GM18498 (cell line): Measurements from ENCODE around the gene RRAD.
"Not testable (repeated sequence)": the region's sequence is repeated elsewhere in the genome, so short reads cannot be mapped to it uniquely, and the experiment has no call there.

Source experiments
- ATAC-seq: cut with Tn5 transposase; IDR thresholded peaks from one replicate; pipeline ENCODE4 v1.9.1; 2021; ENCODE audit warnings: mild to moderate bottlenecking, moderate library complexity; ENCODE audit not compliant: unreplicated experiment

RRAD gene

DNA sequence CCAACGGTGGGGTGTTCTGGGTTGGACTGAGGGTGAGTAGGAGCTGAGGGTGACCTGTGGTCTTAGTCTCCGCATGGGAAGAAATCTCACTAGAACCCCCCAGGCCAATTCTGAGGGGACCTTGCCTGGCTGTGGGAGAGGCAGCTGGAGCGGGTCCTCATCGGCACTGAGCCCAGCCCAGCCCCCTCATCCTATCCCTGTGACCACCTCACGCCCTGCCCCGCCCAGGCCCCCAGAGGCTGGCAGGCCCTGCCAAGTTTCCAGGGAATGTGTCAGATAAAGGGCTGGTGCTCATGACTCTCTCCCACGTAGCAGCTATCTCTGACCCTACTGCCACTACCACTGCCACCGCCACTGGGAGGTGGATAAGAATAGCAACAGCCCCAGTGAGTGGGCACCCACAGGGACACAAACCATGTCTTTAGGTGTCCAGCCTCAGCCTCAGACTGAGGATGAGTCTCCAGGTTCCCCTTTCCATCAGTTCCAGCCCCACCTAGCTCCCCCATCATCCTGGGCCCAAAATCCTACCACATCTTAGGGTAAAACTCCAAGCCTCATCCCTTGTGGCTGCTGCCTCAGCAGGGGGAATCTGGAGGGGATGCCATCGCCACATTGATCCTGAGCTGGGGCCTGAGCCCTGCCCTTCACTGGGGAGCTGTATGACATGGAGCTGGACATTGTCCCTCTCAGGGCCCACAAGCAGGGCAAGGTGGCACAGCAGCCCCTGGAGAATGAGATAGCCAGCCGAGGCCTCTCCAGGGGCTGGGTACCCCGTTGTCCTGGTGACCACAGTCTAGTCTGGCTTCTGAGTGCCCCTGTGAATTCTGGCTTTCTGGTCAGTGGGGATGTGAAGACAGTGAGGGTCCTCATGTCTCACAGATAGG, 21.5 kb downstream of the RRAD start:
- no peak for ATAC-seq

DNA sequence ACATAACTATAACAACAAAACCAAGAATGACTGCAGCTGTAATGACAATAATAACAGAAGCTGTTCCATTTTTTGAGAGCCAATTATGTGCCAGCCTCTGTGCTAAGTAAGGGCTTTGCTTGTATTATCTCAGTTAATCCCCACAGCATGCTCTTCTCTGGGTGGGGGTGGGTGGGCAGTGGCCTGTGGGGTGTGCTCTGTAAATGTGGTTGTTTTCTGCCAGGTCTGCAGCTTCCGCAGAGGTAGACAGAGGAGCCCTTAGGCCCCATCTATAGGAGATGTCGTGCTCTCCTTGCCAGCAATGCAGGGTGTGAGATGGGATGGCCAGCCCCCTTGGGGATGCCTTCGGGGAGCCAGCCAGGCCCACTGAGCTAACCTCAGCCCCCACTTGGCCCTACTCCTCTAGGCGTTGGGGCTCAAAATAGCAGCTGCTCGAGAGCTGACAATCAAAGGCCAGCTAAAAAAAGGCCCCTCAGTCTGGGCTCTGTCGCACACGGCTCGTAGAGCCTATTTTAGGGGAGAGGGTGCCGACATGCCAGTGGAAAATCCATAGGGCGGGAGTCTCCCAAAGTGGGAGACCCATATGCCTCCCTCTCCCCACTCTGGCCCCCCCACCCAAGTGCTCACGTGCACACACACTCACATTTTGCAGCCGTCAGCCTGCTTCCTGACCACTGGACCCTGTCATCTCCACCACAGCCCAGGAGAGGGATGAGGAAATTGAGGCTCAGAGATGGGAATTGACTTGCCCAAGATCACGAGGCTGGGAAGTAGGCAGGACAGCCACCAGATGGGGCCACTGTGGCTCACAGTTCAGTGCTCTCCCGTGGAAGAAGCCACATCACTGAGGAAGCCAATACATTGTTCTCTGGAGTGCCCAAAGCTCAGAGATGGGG, 22.4 kb downstream of the RRAD start:
- ATAC-seq, result no peak

DNA sequence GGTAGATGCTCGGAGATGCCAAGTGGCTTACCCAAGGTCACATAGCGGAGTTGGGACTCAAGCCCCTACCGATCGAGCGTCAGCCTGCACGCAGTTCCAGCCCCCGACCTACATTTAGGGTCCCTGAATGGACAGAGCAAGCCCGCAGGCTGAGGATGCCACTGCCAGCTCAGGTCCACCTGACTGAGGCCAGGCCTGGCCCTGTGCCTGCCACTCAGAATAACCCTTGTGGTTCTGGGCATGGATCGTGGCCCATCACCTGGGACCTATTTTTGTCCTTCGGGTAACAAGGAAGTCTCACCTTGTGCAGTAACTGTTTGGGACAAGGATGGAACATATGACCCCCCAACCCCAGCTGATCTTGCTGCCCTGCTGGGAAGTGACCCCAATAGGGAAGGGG, 23.7 kb downstream of the RRAD start:
- ATAC-seq, result no peak

DNA sequence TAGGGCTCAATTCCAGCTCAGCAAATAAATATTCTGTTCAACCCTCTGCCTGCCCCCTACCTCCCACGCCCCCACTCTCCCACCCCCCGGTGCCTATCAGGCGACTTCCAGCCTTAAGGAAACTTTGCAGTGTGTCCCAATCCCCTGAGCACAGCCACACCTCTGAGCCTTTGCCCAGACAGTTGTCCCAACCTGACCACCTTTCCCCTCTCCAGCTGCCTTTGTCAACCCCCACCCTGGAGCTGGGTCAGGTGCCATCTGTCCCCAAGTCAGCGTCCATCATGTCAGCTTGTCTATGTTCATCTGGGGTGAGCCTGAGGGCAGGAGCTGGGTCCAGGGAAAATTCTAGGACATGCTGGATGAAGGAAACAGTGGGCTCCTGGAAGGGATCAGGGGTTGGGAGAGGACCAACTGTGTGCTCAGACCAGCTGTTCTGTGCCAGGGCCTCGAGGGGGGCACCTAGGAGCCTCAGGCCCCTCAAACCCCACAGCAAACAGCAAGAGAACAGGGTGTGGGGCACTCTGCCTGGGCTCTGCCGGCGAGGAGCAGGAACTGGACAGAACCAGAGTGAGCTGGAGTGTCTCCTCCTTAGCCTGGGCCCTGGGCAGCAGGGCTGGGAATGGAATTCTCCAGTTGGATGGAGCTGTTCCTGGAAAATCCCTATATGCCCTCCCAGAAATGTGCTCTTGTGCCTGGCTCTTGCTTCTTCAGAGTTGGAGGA, 24.5 kb downstream of the RRAD start:
- ATAC-seq, result no peak

DNA sequence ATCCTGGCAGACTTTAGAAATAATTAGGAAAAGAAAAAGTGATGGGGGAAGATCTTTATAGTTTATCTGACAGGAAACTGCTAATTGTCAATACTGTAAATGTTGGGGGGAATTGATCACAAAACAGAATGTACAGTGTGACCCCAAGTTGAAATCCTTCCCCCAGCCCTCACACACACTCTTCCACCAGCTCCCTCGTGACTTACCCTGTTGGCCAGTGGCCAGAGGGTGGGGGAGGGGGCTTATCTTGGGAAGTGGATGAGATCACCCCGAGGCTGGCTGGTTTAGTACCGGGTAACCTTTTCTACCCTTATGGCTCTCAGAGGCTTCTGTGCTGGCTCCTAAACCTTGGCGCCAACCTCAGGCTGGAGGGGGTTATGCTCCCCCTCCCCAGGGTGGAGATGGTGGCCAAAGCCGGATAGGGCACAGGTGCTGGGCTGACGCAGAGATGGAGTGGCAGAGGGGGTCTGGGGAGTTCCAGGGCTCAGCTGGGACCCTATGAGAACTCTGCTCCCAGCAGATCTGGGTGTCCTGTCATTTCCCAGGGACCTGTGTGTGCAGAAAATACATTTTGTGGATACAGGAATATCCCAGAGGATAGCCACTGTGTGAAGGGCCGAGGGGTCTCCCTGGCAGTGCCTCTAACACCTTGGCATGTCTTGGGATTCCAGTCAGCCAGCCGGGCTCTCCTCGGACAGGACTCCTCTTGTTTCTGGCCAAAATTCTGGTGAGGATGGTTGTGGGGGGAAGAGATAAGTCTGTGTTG, 25.2 kb downstream of the RRAD start:
- ATAC-seq, result no peak

DNA sequence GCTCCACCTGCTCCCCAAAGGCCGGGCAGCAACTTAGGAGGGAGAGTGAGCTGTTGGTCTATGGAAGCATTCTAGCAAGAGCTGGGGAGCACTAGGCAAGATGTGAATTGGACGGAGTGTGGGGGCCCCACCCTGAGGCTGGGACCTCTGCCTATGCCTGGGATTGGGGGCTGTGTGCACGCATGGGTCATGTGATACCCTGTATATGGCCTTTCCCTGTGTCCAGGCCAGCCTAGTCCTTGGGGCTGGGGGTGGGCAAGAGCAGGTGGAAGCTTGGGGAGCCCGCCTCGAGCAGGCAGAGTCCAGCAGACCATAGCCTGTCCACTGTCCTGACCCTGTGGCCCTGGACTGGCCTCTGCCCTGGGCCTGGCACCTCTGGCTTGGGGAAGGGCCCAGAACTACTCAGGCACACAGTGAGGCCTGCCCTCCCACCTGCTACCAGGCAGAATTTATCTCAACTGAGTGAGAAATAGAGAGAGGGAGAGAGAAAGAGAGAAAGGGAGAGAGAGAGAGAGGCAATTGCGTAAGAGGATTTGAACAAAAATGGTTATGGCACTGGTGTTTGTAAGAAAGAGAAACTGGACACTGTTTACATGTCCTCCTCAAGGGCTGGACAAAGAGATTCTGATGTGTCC, 25.9 kb downstream of the RRAD start:
- ATAC-seq, result no peak

DNA sequence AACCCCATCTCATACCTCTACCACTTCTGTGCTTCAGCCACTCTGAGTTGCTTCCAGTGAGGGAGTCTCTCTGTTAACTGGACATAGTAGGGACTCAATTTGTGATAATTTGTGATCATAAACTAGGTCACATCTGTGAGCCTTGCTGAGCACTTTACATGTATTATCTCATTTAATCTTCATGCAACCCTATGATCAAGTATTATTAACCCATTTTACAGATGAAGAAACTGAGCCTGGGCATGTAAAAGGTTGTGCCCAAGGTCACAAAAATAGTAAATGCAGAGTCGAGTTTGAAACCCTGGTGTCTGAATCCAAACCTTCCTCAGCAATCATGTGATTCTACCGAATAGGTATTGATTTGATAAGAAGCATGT, 26.4 kb downstream of the RRAD start:
- no peak for ATAC-seq

DNA sequence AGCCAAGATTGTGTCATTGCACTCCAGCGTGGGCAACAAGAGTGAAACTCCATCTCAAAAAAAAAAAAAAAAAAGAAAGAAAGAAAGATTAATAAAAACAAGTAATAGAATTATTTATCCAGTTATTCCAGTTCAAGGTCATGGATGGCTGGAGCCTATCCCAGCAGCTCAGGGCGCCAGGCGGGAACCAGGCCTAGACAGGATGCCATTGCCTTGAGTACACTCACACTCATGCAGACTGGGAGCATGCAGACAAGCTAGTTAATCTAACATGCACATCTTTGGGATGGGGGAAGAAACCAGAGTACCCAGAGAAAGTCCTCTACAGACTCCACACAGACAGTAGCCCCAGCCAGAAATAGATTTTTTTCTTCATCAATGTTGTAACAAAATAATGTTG, 27.1 kb downstream of the RRAD start:
- ATAC-seq, result no peak

DNA sequence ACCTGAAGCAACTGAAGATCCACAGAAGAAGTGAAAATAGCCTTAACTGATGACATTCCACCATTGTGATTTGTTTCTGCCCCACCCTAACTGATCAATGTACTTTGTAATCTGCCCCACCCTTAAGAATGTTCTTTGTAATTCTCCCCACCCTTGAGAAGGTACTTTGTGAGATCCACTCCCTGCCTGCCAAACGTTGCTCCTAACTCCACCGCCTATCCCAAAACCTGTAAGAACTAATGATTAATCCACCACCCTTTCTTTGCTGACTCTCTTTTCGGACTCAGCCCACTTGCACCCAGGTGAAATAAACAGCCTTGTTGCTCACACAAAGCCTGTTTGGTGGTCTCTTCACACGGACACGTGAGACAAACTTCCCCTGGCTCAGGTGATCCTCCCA, 28.7 kb downstream of the RRAD start:
- ATAC-seq, result not testable (repeated sequence)

DNA sequence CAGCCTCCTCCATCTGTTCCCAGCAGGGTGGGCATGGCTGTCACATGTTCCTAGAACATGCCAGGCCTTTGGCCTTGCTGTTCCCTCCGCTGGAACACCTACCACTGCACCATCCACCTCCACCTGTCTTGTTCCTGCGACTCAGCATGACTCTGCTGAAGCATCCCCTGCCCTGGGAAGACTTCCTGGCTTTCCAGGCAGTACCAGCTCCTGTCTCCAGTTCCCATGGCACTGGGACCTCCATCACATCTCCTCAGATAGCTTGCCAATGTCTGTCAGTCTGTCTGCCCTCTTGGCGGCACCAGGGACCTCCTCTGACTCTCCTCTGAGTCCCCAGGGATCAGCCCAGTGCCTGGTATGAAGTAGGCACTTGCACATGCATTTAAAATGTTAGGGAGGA, 29.3 kb downstream of the RRAD start:
- no peak for ATAC-seq

DNA sequence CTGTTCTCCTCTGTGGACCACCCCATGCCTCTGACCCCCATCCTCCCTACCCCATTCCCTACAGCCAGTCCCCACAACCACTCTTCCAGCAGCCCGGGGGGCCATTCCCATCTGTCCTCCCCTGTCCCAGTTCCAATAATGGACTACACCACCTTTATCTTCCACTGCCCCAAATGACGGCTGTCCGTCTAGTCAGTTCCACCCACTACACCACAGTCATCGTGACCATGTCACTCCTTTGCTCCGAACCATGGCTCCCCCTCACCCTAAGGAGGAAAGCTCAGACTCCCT, 29.7 kb downstream of the RRAD start:
- no peak for ATAC-seq

DNA sequence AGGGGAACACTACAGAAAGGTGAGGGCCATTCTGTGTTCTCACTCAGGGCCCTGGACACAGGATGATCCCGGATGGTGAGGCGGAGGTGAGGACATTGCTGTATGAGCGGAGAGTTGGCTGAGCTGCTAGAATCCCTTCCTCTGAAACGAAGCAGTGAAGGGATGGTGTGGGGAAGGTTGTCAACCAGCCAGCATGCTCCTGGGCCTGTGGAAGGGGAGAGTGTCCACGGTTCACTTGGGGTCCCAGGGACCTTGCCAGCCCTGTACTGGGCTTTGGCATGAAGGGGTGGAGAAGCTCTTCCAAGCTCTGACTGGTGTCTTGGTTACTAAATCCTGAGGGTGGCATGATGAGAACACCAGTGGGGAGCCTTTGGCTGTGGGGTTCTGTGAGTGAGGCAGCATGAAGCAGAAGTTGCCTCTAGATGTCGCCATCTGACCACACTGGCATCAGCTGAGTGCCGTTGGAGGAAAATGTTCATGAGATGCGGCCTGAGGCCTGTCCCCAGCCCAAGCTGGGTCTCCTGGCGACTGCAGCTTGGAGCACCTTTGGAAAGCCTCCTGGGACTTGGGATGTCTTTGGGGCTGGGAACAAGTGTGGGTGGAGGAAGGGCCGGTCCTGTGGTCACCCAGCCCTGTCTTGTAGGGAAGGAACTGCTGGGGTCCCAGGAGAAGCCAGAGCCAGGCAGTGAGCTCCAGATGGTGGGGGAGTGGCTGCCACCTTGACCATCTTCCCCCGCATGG, 30.2 kb downstream of the RRAD start:
- no peak for ATAC-seq

DNA sequence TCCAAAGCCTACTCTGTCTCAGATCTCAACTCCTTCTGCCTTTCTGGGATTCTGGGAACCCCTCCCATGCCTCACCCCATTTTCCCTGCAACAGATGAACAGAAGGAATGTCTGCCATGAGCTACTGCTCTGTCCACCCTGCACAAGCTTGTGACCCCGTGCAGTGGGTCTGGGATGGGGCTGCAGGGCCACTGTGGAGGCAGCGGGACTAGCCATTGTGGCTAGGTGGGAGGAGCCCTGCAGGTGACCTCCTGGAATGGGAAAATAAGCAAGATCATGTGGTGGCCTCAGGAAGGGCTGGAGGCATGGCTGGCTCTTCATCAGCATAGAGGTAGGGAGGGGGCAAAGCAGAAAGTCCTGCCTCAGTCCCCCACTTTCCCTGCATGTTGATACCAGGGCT, 31.3 kb downstream of the RRAD start:
- ATAC-seq, result no peak

DNA sequence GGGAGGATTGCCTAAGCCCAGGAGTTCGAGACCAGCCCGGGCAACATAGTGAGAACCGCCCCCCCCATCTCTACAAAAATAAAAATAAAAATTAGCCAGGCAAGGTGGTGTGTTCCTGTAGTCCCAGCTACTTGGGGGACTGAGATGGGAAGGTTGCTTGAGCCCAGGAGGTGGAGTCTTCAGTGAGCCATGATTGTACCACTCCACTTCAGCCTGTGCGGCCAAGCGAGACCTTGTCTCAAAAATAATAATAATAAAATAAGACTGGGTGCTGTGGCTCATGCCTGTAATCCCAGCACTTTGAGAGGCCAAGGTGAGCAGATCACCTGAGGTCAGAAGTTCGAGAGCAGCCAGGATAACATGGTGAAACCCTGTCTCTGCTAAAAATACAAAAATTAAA, 33.5 kb downstream of the RRAD start:
- no peak for ATAC-seq

DNA sequence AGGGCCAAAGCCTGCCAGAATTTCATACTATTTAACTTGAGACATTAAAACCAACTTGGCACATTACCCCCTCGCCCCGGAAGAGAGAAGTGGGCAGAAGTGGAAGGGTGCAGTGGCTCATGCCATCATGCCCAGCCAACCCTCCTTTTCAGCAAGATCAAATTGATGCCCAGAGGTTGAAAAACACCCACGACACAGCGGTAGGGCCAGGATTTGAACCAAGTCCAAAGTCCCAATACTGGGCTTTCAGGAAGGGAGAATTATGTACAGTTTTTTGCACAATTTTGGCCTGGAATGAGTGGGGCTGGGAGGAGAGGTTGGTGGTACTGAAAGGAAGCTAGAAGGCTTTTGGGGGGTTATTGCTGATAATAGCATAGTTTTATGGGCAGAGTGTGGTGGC, 34.0 kb downstream of the RRAD start:
- no peak for ATAC-seq

DNA sequence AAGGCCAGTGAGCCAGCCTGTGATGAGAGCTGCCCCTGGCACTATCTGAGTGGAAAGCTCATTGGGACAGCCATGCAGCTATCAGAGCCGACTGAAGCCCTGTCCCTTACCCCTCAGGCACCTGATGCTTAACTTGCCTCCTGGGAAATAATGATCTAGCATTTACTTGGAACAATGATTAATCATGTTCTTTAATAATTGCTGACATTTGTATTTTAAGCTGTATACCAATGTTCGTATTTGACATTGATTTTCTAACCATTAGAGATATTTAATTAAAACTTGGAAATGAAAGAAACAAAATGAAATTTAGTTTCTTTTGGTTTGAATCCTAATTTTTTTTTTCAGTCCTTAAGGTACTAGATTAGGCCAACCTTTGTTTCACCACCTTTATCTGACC, 34.5 kb downstream of the RRAD start:
- ATAC-seq, result no peak

DNA sequence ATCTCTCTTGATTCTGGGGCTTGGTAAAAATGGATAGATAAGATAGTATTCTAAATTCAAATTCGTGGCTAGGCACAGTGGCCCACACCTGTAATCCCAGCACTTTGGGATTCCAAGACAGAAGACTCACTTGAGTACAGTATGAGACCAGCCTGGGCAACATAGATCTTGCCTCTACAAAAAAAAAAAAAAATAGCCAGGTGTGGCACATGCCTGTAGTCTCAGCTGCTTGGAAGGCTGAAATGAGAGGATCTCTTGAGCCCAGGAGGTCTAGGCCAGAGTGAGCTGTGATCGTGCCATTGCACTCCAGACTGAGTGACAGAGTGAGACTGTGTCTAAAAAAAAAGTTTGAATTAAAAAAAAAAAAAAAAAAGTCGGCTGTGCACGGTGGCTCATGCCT, 35.7 kb downstream of the RRAD start:
- no peak for ATAC-seq

DNA sequence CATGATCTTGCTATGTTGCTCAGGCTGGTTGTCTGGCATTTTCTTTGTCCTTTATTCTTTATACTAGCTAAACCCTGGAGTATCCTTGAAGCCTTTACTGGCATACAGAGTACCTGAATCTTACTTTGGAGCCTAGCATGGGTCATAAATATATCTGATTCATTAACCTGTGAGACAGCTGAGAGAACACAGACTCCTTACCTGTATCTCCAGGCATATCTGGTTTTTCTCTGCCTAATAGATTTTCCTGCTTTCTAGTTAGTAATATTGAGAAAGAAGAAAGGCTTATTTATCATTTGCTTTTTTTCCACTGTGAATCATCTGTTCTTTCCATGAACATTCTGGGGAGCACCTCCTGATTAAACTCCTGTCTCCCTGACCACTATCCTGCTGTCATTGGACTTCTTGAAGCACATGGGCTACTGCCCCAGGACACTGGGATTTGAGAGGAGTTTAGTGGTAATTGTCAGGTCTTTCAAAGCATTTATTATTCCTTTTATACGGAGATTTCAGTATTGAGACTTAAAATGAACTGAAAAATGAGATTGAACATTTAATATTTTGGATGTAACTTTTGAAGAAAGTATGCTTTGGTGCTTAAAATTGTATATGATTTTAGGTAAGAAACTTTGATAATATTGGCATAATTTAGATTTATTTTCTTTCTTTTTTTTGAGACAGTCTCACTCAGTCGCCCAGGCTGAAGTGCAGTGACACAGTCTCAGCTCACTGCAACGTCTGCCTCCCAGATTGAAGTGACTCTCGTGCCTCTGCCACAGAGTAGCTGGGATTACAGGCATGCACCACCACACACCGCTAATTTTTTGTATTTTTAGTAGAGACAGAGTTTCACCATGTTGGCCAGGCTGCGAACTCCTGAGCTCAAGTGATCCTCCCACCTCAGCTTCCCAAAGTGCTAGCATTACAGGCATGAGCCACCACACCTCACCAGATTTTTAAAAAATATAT, 36.4 kb downstream of the RRAD start:
- ATAC-seq, result no peak

DNA sequence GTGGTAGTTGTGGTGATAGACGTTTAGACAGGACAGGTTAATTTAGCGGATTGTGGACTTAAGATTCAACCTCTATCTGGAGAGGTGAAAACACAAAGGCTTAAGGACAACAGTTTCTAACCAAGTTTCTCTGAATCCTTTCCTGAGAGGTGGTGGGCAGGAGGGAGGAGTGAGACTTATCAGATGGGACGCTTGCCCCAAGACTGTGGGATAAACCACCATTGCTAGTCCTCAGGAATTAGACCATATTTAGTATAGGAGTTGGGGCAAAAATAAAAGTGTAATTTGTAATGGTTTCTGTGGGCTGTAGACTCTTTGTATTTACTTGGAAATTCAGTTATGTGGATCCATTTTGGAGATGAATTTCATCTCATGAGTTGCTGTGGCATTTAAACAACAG, 38.4 kb downstream of the RRAD start:
- no peak for ATAC-seq
